CD14-positive monocyte (primary cell): ENCODE data around the gene INPP5B. TPM values are rescaled to one million over a fixed set of nuclear protein-coding genes. Genes with fewer than 3 reads are reported as not detected.

Source experiments
- DNase-seq, 3 donors: peaks; one replicate each; pipeline ENCODE4 v3.0.0-alpha.2; 2011 to 2022
- H2AFZ ChIP-seq: 2 replicates; pipeline ENCODE4 v1.6.0; 2012; ENCODE audit warnings: mild to moderate bottlenecking, low read depth, low read length, inconsistent platforms; ENCODE audit not compliant: insufficient read depth, poor library complexity, severe bottlenecking
- H3K27ac ChIP-seq, 2 donors: 1 replicate in 1 of 2; 2 replicates in 1 of 2; pipeline ENCODE4 v1.5.1; 2012 to 2013; ENCODE audit warnings: low read length in 2 of 2, control low read depth in 1 of 2, inconsistent platforms in 1 of 2, low read depth in 1 of 2, mild to moderate bottlenecking in 1 of 2
- H3K27me3 ChIP-seq, 2 donors: one replicate each; pipeline versions ENCODE4 v1.6.0 to v1.6.1; 2011 to 2013; ENCODE audit warnings: low read length in 2 of 2; ENCODE audit not compliant: control insufficient read depth in 2 of 2, insufficient read depth in 2 of 2
- H3K36me3 ChIP-seq, 2 donors: replicated peaks in 1 of 2; 1 replicate in 1 of 2; 2 replicates in 1 of 2; pipeline versions ENCODE4 v1.5.1 to v1.6.1; 2012 to 2013; ENCODE audit warnings: low read length in 2 of 2, control low read depth in 1 of 2, inconsistent platforms in 1 of 2, mild to moderate bottlenecking in 1 of 2; ENCODE audit not compliant: insufficient read depth in 2 of 2, control insufficient read depth in 1 of 2
- H3K4me1 ChIP-seq, 2 donors: 1 replicate in 1 of 2; 2 replicates in 1 of 2; pipeline versions ENCODE4 v1.5.1 to v1.6.1; 2012 to 2013; ENCODE audit warnings: low read length in 2 of 2, control low read depth in 1 of 2, inconsistent platforms in 1 of 2, mild to moderate bottlenecking in 1 of 2, moderate library complexity in 1 of 2; ENCODE audit not compliant: insufficient read depth in 2 of 2, control insufficient read depth in 1 of 2
- H3K4me2 ChIP-seq: replicated peaks from 2 replicates; pipeline ENCODE3; 2012; ENCODE audit warnings: low read length, moderate library complexity, mild to moderate bottlenecking; ENCODE audit not compliant: poor library complexity, severe bottlenecking; ENCODE audit errors: extremely low read depth
- H3K4me3 ChIP-seq, 3 experiments: fragments of 200-600 bp in 1 of 3; sonication (generic) in 1 of 3; replicated peaks in 1 of 3; 1 replicate in 2 of 3; 2 replicates in 1 of 3; pipeline ENCODE4 v1.5.1; 2011 to 2013; ENCODE audit warnings: low read length in 3 of 3, mild to moderate bottlenecking in 3 of 3, control low read depth in 2 of 3, low read depth in 2 of 3, inconsistent platforms in 1 of 3, moderate library complexity in 1 of 3
- H3K79me2 ChIP-seq: 2 replicates; pipeline ENCODE4 v1.6.0; 2012; ENCODE audit warnings: mild to moderate bottlenecking, control low read depth, inconsistent platforms, low read length, moderate library complexity; ENCODE audit not compliant: insufficient read depth
- H3K9ac ChIP-seq: 2 replicates; pipeline ENCODE4 v1.6.0; 2017; ENCODE audit warnings: low read length, mild to moderate bottlenecking; ENCODE audit not compliant: insufficient read depth, poor library complexity, severe bottlenecking
- H3K9me3 ChIP-seq, 2 donors: replicated peaks in 1 of 2; 1 replicate in 1 of 2; 2 replicates in 1 of 2; pipeline versions ENCODE4 v1.5.1 to v1.6.1; 2012 to 2013; ENCODE audit warnings: low read length in 2 of 2, control low read depth in 1 of 2; ENCODE audit not compliant: control insufficient read depth in 1 of 2, insufficient read depth in 1 of 2
- H4K20me1 ChIP-seq: 2 replicates; pipeline ENCODE4 v1.6.0; 2012; ENCODE audit warnings: mild to moderate bottlenecking, low read length, control low read depth, moderate library complexity; ENCODE audit not compliant: insufficient read depth
- H3K27ac Mint-ChIP-seq, 7 donors: one replicate each; pipeline ENCODE4 v1.8.0; 2020; ENCODE audit warnings: mild to moderate bottlenecking in 7 of 7, mixed read lengths in 7 of 7, moderate library complexity in 6 of 7, inconsistent platforms in 2 of 7
- H3K27me3 Mint-ChIP-seq, 3 donors: one replicate each; pipeline ENCODE4 v1.8.0; 2021 to 2022; ENCODE audit warnings: low read depth in 3 of 3, mild to moderate bottlenecking in 3 of 3, mixed read lengths in 3 of 3, moderate library complexity in 3 of 3, inconsistent platforms in 1 of 3
- H3K36me3 Mint-ChIP-seq, 2 donors: one replicate each; pipeline ENCODE4 v1.8.0; 2020; ENCODE audit warnings: mixed read lengths in 2 of 2, inconsistent platforms in 1 of 2, mild to moderate bottlenecking in 1 of 2
- H3K4me1 Mint-ChIP-seq: one replicate; pipeline ENCODE4 v1.8.0; 2020; ENCODE audit warnings: mild to moderate bottlenecking, mixed read lengths
- H3K4me3 Mint-ChIP-seq, 2 donors: one replicate each; pipeline ENCODE4 v1.8.0; 2020; ENCODE audit warnings: mild to moderate bottlenecking in 2 of 2, mixed read lengths in 2 of 2, moderate library complexity in 1 of 2
- H3K9me3 Mint-ChIP-seq, 7 donors: one replicate each; pipeline ENCODE4 v1.8.0; 2020 to 2022; ENCODE audit warnings: mixed read lengths in 7 of 7, mild to moderate bottlenecking in 6 of 7, moderate library complexity in 6 of 7, inconsistent platforms in 2 of 7
- CTCF ChIP-seq: fragments of 200-600 bp; IDR thresholded peaks from one replicate; pipeline ENCODE4 v1.8.0; 2022; ENCODE audit warnings: antibody characterized with exemption, mild to moderate bottlenecking
- WGBS: methylation state at CpG from one replicate; pipeline ENCODE4 v1.1.5; 2013; ENCODE audit warnings: missing lambda C conversion rate; ENCODE audit not compliant: insufficient coverage; 5-methylcytosine and 5-hydroxymethylcytosine counted together
- intact Hi-C, 2 donors: fragments of 100-400 bp; cut with micrococcal nuclease; formaldehyde crosslinking; loops; one replicate each; pipeline versions ENCODE4 v1.15.0 to v1.15.1; 2023
- polyA plus RNA-seq, 3 donors: library from polyadenylated mRNA; depleted of rRNA in 1 of 3; unstranded in 2 of 3; stranded (reverse) in 1 of 3; fragments of 300-500 nt in 2 of 3; fragments of >200 nt in 1 of 3; fragmentation: Illumina TruSeq in 2 of 3; gene quantifications; 1 replicate in 2 of 3; 2 replicates in 1 of 3; pipeline ENCODE4 v1.2.3, GENCODE V29; 2012 to 2021

The INPP5B gene
- polyA plus RNA-seq, 3 donors, result 3.0 to 13.1 (median 5.8) TPM

GRCh38 chr1:37954316-37954971 is 7.6 kb upstream of the INPP5B start:
- Mint-ChIP-seq H3K27ac (no peak overlapping the region), H3K27me3 (peaks cover 0 to 2% (median 0%) of the 10 kb centered on the region in 3 donors), H3K4me1 (peaks cover 12% of the 10 kb centered on the region), H3K36me3 (peaks cover 29 to 35% of the 10 kb centered on the region in 2 donors), H3K4me3 (no peak overlapping the region), H3K9me3 (no peaks in the 10 kb centered on the region)
- WGBS, result 94% methylated on average over 2 of the region's 3 CpGs
- H3K4me3 ChIP-seq, result no peak overlapping the region
- no peaks in the 10 kb centered on the region for H3K79me2 ChIP-seq
- H3K9me3 ChIP-seq, result no peaks in the 10 kb centered on the region
- H3K4me1 ChIP-seq, result peaks cover 4 to 9% of the 10 kb centered on the region in 2 donors
- no peaks in the 10 kb centered on the region for H3K27me3 ChIP-seq
- peaks cover 29 to 30% of the 10 kb centered on the region in 2 donors for H3K36me3 ChIP-seq
- H3K9ac ChIP-seq, result no peak overlapping the region
- no peak for TF ChIP-seq CTCF
- H3K4me2 ChIP-seq, result no peak overlapping the region
- intact Hi-C loops, result no loop called here
- no peak overlapping the region for H2AFZ ChIP-seq
- no peak overlapping the region for H3K27ac ChIP-seq
- no peaks in the 10 kb centered on the region for H4K20me1 ChIP-seq
- DNase-seq, result no peak

GRCh38 chr1:37952738-37953137 is 5.9 kb upstream of the INPP5B start:
- no peaks in the 10 kb centered on the region for H3K9me3 ChIP-seq
- H3K4me3 Mint-ChIP-seq, result no peak overlapping the region
- no peak overlapping the region for H3K27ac Mint-ChIP-seq
- H3K9ac ChIP-seq, result no peak overlapping the region
- peaks cover 12 to 13% of the 10 kb centered on the region in 2 donors for H3K36me3 ChIP-seq
- H3K36me3 Mint-ChIP-seq, result peaks cover 12 to 18% of the 10 kb centered on the region in 2 donors
- H3K79me2 ChIP-seq, result no peaks in the 10 kb centered on the region
- H3K4me2 ChIP-seq, result no peak overlapping the region
- H3K4me3 ChIP-seq, result no peak overlapping the region
- no peak for DNase-seq
- no peak overlapping the region for H3K27ac ChIP-seq
- H2AFZ ChIP-seq, result no peak overlapping the region
- 100% methylated on average over 2 of the region's 3 CpGs for WGBS
- intact Hi-C loops, result no loop called here
- peaks cover 9 to 12% of the 10 kb centered on the region in 2 donors for H3K4me1 ChIP-seq
- H3K4me1 Mint-ChIP-seq, result peaks cover 19% of the 10 kb centered on the region
- no peaks in the 10 kb centered on the region for H4K20me1 ChIP-seq
- peaks cover 0 to 2% (median 0%) of the 10 kb centered on the region in 3 donors for H3K27me3 Mint-ChIP-seq
- H3K27me3 ChIP-seq, result no peaks in the 10 kb centered on the region
- no peaks in the 10 kb centered on the region for H3K9me3 Mint-ChIP-seq
- no peak for TF ChIP-seq CTCF
